HG02981 (cell line): ENCODE results near the gene SLCO2A1.
"Not testable (repeated sequence)": the region's sequence is repeated elsewhere in the genome, so short reads cannot be mapped to it uniquely, and the experiment has no call there.

Experiments
- ATAC-seq: cut with Tn5 transposase; IDR thresholded peaks from one replicate; pipeline ENCODE4 v1.9.1; 2021; ENCODE audit warnings: mild to moderate bottlenecking, moderate library complexity; ENCODE audit not compliant: unreplicated experiment

SLCO2A1 gene

GRCh38 chr3:134029734-134030378 is at the start of gene SLCO2A1:
TSS of gene SLCO2A1 (minus strand) at chr3:134029925. CDS start at chr3:134029802, 123 bp downstream.
- ATAC-seq: no peak

GRCh38 chr3:134079111-134079547 is 49.4 kb upstream of the SLCO2A1 start:
- ATAC-seq: no peak

- no peak for ATAC-seq
Measured at GRCh38 chr3:134078169-134078831, 48.6 kb upstream of the SLCO2A1 start.

GRCh38 chr3:134077649-134078161 is 48.0 kb upstream of the SLCO2A1 start:
- no peak for ATAC-seq

GRCh38 chr3:134076851-134077250 is 47.1 kb upstream of the SLCO2A1 start:
- ATAC-seq: no peak

- ATAC-seq: no peak
Measured at GRCh38 chr3:134075846-134076245, 46.1 kb upstream of the SLCO2A1 start.

- no peak for ATAC-seq
Measured at GRCh38 chr3:134075568-134075825, 45.8 kb upstream of the SLCO2A1 start.

- no peak for ATAC-seq
Measured at GRCh38 chr3:134074790-134075567, 45.3 kb upstream of the SLCO2A1 start.

GRCh38 chr3:134074001-134074789 is 44.5 kb upstream of the SLCO2A1 start:
- no peak for ATAC-seq

- no peak for ATAC-seq
Measured at GRCh38 chr3:134073583-134073945, 43.8 kb upstream of the SLCO2A1 start.

GRCh38 chr3:134072881-134073582 is 43.3 kb upstream of the SLCO2A1 start:
- ATAC-seq: no peak

GRCh38 chr3:134070281-134070680 is 40.6 kb upstream of the SLCO2A1 start:
- ATAC-seq: not testable (repeated sequence)

GRCh38 chr3:134068429-134068828 is 38.7 kb upstream of the SLCO2A1 start:
- no peak for ATAC-seq

GRCh38 chr3:134067531-134068161 is 37.9 kb upstream of the SLCO2A1 start:
- ATAC-seq: no peak

- ATAC-seq: no peak
Measured at GRCh38 chr3:134066651-134067530, 37.2 kb upstream of the SLCO2A1 start.

GRCh38 chr3:134066158-134066541 is 36.4 kb upstream of the SLCO2A1 start:
- ATAC-seq: no peak

GRCh38 chr3:134065252-134066157 is 35.8 kb upstream of the SLCO2A1 start:
- ATAC-seq: no peak

- no peak for ATAC-seq
Measured at GRCh38 chr3:134064081-134064480, 34.4 kb upstream of the SLCO2A1 start.
